GM21367 (cell line): ENCODE results near the gene NFATC1.
"Not testable (repeated sequence)": the region's sequence is repeated elsewhere in the genome, so short reads cannot be mapped to it uniquely, and the experiment has no call there.

ENCODE experiments used
- ATAC-seq: cut with Tn5 transposase; IDR thresholded peaks from one replicate; pipeline ENCODE4 v1.9.1; 2021; ENCODE audit not compliant: unreplicated experiment

Gene NFATC1

GRCh38 chr18:79504495-79504894 lies 108.8 kb downstream of the NFATC1 start:
- ATAC-seq, result not testable (repeated sequence)

- not testable (repeated sequence) for ATAC-seq
These were observed 109.7 kb downstream of the NFATC1 start for GRCh38 chr18:79505465-79505864.

- ATAC-seq, result no peak
These were observed 110.7 kb downstream of the NFATC1 start for GRCh38 chr18:79506191-79507075.

GRCh38 chr18:79507076-79507545 lies 111.4 kb downstream of the NFATC1 start:
- no peak for ATAC-seq

GRCh38 chr18:79507546-79508480 lies 112.1 kb downstream of the NFATC1 start:
- no peak for ATAC-seq

GRCh38 chr18:79508565-79509535 lies 113.1 kb downstream of the NFATC1 start:
- ATAC-seq, result peak; percentile 37

- no peak for ATAC-seq
These were observed 113.8 kb downstream of the NFATC1 start for GRCh38 chr18:79509536-79509930.

- no peak for ATAC-seq
These were observed 114.4 kb downstream of the NFATC1 start for GRCh38 chr18:79510046-79510685.

- ATAC-seq, result no peak
These were observed 115.1 kb downstream of the NFATC1 start for GRCh38 chr18:79510731-79511241.

- no peak for ATAC-seq
These were observed 115.5 kb downstream of the NFATC1 start for GRCh38 chr18:79511271-79511670.

- no peak for ATAC-seq
These were observed 116.1 kb downstream of the NFATC1 start for GRCh38 chr18:79511671-79512301.

- ATAC-seq, result no peak
These were observed 117.0 kb downstream of the NFATC1 start for GRCh38 chr18:79512461-79513380.

GRCh38 chr18:79513381-79514081 lies 117.8 kb downstream of the NFATC1 start:
- ATAC-seq, result no peak

- no peak for ATAC-seq
These were observed 119.6 kb downstream of the NFATC1 start for GRCh38 chr18:79515331-79515730.

- ATAC-seq, result no peak
These were observed 120.2 kb downstream of the NFATC1 start for GRCh38 chr18:79515944-79516351.

- ATAC-seq, result no peak
These were observed 120.8 kb downstream of the NFATC1 start for GRCh38 chr18:79516441-79516931.

GRCh38 chr18:79517341-79517740 lies 121.6 kb downstream of the NFATC1 start:
- no peak for ATAC-seq
